Activated naive CD4-positive, alpha-beta T cell treated with anti-CD3 and anti-CD28 coated beads, Interleukin-2, amount 10 ng/mL, durations not matched to agents 7 days and 5 days (primary cell): ENCODE results near the gene SLC37A1.

Experiments used
- CTCF ChIA-PET: fragments of 350-600 bp; sonication (Branson Sonifier 250); formaldehyde crosslinking; loops from one replicate; lab custom pipeline; 2021; ENCODE audit warnings: antibody characterized with exemption; lab: Charles Lee
- DNase-seq: peaks from one replicate; pipeline ENCODE4 v3.0.0-alpha.2; 2020
- H3K27ac Mint-ChIP-seq: one replicate; pipeline ENCODE4 v1.8.0; 2021; ENCODE audit warnings: mild to moderate bottlenecking, moderate library complexity, mixed read lengths
- H3K27me3 Mint-ChIP-seq: one replicate; pipeline ENCODE4 v1.8.0; 2021; ENCODE audit warnings: mild to moderate bottlenecking, mixed read lengths
- H3K36me3 Mint-ChIP-seq: one replicate; pipeline ENCODE4 v1.8.0; 2021; ENCODE audit warnings: mixed read lengths
- H3K4me1 Mint-ChIP-seq: one replicate; pipeline ENCODE4 v1.8.0; 2021; ENCODE audit warnings: mixed read lengths
- H3K4me3 Mint-ChIP-seq: one replicate; pipeline ENCODE4 v1.8.0; 2021; ENCODE audit warnings: mild to moderate bottlenecking, moderate library complexity, mixed read lengths
- H3K9me3 Mint-ChIP-seq: one replicate; pipeline ENCODE4 v1.8.0; 2021; ENCODE audit warnings: mixed read lengths

The SLC37A1 gene

DNA sequence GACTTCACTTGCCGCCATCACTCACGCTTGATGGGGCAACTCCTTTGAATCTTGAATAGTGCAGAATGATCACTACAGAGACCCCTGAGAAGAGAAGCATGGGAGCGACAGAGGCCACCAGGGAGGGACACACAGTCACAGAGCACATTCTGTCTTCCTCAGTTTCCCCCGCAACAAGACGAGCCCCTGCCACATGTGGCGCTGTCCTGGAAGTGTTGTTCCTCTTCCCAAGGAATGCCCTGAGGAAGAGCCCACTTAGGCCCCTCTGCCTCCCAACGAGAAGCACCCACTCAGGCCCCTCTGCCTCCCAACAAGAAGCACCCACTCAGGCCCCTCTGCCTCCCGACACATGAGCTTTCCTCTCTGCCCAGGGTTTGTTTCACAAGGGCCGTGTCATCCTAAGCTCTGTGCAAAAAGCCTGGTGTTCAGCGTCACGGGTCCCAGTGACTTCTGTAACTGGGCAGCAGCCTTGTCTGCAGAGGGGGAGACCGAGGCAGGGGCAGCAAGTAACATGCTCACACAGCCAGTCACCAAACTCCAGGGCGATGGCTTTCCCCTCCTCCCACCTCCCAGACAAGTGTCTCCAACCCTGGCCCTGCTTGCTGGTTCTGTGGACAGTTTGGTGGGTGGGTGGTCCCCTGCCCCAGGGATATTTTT, 19.8 kb downstream of the SLC37A1 start:
- Mint-ChIP-seq H3K4me1 (peaks cover 42% of the 10 kb centered on the region), H3K4me3 (no peak overlapping the region), H3K36me3 (peaks cover 34% of the 10 kb centered on the region), H3K27me3 (no peaks in the 10 kb centered on the region), H3K9me3 (no peaks in the 10 kb centered on the region), H3K27ac (no peak overlapping the region)
- CTCF ChIA-PET, result no interaction called here
- DNase-seq, result peak; percentile 8

DNA sequence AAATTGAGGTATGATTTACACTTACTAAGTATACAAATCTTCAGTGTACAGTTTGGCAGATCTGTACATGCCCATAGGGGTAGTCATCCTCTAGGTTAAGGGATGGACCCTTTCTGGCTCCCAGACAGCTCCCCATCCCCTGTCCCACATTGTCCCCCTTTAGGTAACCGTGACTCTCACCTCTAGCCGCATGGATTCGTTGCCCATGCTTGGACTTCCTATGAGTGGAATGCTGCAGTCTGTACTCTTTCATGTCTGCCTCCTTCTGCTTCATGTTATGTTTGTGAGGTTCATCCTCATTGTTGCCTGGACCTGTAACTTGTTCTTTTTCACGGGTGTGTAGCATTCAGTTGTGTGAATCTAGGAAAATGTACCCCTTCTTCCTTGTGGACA, 20.3 kb downstream of the SLC37A1 start:
- Mint-ChIP-seq H3K36me3 (peaks cover 34% of the 10 kb centered on the region), H3K27ac (no peak overlapping the region), H3K27me3 (no peaks in the 10 kb centered on the region), H3K9me3 (no peaks in the 10 kb centered on the region), H3K4me1 (peaks cover 38% of the 10 kb centered on the region), H3K4me3 (peak overlapping the region; percentile 27)
- no peak for DNase-seq
- CTCF ChIA-PET, result no interaction called here

DNA sequence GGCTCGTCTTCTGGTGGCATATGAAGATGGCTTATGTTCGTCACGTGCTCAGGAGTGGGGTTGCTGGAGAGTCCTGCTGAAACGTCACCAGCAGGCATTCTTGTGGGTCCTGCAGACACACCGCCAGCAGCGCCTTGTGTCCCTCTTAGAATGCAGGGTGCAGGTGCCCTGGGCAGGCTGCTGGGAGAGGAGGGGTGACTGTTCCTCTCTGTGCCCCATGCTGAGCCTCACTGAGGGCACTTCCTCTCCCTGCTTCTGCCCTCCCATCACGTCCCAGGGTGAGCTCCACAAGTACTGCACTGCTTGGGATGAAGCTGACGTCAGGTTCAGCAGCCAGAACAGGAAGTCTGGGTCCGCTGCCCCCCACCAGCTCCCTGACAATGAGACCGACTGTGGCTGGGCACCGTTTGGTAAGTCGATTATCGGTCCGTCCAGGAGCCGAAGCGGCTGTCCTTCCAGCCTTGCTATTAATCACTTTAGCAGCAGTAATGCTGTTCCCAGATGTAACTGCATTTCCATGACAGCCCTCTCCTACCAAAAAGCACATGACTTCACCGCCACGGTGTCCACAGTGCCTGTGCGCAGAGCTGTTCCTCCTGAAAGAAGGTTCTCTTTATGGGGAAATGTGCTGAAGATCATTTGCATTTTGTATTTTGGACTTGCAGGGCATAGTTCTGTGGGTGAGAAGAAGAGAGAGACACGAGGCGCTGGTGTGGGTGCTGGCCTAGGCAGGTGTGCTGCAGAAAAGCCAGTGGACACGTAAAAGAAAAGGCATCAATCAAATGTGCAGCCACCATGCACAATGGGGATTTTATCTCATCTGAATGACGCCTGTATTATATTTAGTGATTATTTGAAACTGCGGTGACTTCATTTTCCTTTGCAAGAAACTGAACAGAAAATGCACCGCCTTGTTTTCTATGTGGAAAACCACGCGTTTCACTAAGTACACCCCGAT, 21.0 kb downstream of the SLC37A1 start:
- H3K36me3 Mint-ChIP-seq, result peaks cover 30% of the 10 kb centered on the region
- peaks cover 31% of the 10 kb centered on the region for H3K4me1 Mint-ChIP-seq
- H3K27me3 Mint-ChIP-seq, result no peaks in the 10 kb centered on the region
- no peak overlapping the region for H3K27ac Mint-ChIP-seq
- CTCF ChIA-PET, result interaction anchor here (0.8 to 1.1 kb wide), 2 partner anchors 20 to 67 kb away, joined by 3 to 5 read pairs; no protein-coding TSS in a partner anchor
- DNase-seq, result peak; percentile 31
- no peaks in the 10 kb centered on the region for H3K9me3 Mint-ChIP-seq
- peak overlapping the region; percentile 27 for H3K4me3 Mint-ChIP-seq

DNA sequence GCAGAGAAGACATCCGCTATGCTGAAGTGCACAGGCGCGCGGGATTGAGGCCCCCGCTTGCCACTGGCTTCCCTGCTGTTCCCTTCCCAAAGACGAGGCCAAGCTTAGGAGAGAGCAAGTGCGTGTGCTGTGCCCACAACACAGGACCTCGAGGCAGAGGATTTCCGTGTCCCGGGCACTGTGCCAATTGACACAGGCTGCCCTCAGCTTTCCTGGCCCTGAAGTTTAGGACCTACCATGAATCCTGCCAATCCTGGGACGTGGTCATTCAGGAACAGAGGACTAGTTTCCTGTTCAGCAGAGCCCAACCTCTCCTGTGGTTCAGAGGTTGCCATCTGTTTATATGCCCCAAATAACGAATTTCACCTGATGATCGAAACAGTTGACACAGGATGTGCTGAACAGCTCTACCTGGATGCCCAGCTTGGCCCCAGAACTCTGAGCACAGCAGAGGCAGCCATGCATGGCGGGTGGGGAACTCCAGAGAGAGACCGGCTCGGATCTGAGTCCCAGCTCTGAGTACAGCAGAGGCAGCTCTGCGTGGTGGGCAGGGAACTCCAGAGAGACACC, 22.0 kb downstream of the SLC37A1 start:
- no peaks in the 10 kb centered on the region for H3K27me3 Mint-ChIP-seq
- H3K27ac Mint-ChIP-seq, result no peak overlapping the region
- DNase-seq, result no peak
- H3K4me1 Mint-ChIP-seq, result peaks cover 21% of the 10 kb centered on the region
- peaks cover 27% of the 10 kb centered on the region for H3K36me3 Mint-ChIP-seq
- no peak overlapping the region for H3K4me3 Mint-ChIP-seq
- CTCF ChIA-PET, result interaction anchor here (0.8 to 1.9 kb wide), 7 partner anchors 8 to 225 kb away, joined by 3 to 7 read pairs (median 4); no protein-coding TSS in a partner anchor
- no peaks in the 10 kb centered on the region for H3K9me3 Mint-ChIP-seq

DNA sequence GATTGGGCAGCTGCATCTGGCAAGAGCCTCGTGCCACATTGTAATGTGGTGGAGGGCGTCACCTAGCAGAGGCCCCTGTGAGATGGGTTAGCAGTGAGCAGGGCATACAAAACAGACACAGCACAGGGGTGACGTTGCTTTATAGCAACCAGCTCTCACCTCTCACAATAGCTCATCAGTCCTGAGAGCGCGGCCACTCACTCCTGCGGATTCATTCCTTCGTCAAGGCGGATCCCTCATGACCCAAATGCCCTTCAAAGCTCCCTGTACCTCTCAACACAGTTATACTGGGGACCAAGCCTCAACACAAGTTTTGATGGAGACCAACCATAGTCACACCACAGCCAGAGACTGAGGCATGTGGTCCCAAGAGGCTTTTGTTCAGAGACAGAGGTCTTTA, 22.9 kb downstream of the SLC37A1 start:
- Mint-ChIP-seq H3K27ac (no peak overlapping the region), H3K4me1 (peaks cover 19% of the 10 kb centered on the region), H3K9me3 (no peaks in the 10 kb centered on the region), H3K27me3 (no peaks in the 10 kb centered on the region), H3K4me3 (no peak overlapping the region), H3K36me3 (peaks cover 28% of the 10 kb centered on the region)
- no peak for DNase-seq
- CTCF ChIA-PET, result interaction anchor here (0.8 to 3.0 kb wide), 8 partner anchors 9 to 278 kb away, joined by 3 to 18 read pairs (median 4); no protein-coding TSS in a partner anchor

DNA sequence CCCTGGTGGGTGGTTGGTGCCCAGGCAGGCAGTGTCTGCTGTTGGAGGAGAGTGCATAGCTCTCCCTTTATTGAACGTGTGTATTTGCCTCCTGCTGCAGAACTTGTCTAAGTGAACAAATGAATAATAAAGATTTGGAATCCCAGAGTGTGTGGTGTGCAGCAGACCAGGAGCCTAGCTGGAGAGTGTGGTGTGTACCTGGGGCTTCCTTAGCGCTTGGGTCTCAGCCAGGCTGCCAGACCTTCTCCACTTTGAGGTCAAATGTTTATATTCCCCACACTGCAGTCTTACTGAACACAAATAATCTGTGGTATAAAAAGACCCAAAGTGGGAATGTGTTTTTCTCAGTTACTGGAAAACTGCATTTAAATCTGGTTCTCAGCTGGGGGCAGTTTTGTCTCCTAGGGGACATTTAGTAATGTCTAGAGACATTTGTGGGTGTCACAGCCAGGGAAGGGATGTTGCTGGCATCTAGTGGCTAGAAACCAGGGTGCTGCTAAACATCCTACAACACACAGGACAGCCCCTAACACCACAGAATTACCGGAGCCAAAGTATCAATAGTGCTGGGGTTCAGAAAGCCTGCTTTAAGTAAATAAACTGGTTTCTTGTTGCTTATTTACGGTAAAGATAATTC, 23.6 kb downstream of the SLC37A1 start:
- H3K4me3 Mint-ChIP-seq, result no peak overlapping the region
- DNase-seq, result peak; percentile 62
- H3K9me3 Mint-ChIP-seq, result no peaks in the 10 kb centered on the region
- peak overlapping the region; percentile 24 for H3K27ac Mint-ChIP-seq
- H3K36me3 Mint-ChIP-seq, result peaks cover 27% of the 10 kb centered on the region
- peaks cover 18% of the 10 kb centered on the region for H3K4me1 Mint-ChIP-seq
- CTCF ChIA-PET, result interaction anchor here (0.9 to 3.0 kb wide), 6 partner anchors 23 to 279 kb away, joined by 3 to 18 read pairs (median 4); partner anchors contain the start of gene SLC37A1
- H3K27me3 Mint-ChIP-seq, result no peaks in the 10 kb centered on the region

DNA sequence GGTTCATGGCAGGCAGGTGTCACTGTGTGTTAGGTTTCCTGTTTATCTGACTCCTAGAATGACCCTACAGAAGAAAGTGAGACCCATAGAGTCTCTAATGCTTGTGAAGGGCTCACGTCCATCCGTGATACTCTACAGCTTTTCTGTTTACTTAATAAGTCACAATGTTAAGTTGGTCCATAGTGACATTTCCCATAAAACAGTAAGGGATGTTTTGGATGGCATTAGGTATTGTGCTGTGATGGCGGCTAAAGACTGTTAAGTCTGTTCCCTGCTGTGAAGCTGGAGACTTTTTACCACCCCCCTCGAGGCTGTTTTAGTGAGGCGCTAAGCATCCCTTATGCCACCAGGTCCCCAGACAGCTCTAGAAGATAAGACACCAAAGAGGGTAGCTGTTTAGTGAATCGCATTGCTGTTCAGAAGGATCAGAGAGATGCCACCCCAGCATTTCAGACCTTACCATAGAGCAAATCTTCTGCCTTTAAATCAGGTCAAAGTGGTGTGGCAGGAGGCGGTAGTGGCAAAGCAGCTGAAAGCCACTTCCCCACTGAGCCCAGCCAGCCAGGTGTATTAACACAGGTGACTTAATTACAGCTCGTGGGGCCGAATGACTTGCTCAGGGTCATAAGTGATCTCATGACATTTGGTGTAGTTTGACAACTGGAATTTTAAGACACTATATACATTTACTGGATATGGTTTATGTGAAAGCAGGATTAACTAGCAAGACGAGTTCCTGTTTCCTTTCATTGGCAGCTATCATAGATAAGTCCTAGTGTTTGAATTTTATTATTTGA, 25.0 kb downstream of the SLC37A1 start:
- DNase-seq, result no peak
- H3K27me3 Mint-ChIP-seq, result no peaks in the 10 kb centered on the region
- H3K4me1 Mint-ChIP-seq, result peaks cover 15% of the 10 kb centered on the region
- H3K4me3 Mint-ChIP-seq, result no peak overlapping the region
- H3K27ac Mint-ChIP-seq, result no peak overlapping the region
- CTCF ChIA-PET, result interaction anchor here (1.2 to 3.0 kb wide), 2 partner anchors 25 to 71 kb away, joined by 4 to 18 read pairs; partner anchors contain the start of gene SLC37A1
- no peaks in the 10 kb centered on the region for H3K9me3 Mint-ChIP-seq
- peaks cover 28% of the 10 kb centered on the region for H3K36me3 Mint-ChIP-seq

DNA sequence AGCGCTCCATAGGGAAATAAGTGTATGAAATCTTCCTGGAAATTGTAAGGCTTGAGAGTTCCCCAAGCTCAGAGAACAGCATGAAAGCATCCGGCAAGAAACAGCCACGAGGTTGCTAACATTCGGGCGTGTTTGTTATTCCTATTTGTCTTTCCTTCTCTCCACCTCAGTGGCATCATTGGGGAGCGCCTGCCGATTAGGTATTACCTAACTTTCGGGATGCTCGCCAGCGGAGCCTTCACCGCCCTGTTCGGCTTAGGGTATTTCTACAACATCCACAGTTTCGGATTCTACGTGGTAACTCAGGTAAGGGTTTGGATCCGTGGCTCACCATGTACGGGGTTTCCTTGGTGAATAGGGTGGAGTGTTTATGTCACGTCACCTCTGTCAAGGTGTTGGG, 25.7 kb downstream of the SLC37A1 start:
- DNase-seq, result no peak
- Mint-ChIP-seq H3K4me1 (peaks cover 9% of the 10 kb centered on the region), H3K27ac (no peak overlapping the region), H3K36me3 (peaks cover 29% of the 10 kb centered on the region), H3K27me3 (no peaks in the 10 kb centered on the region), H3K9me3 (no peaks in the 10 kb centered on the region), H3K4me3 (no peak overlapping the region)
- CTCF ChIA-PET, result interaction anchor here (3.0 kb wide), 1 partner anchor 72 kb away, joined by 18 read pairs; no protein-coding TSS in a partner anchor

DNA sequence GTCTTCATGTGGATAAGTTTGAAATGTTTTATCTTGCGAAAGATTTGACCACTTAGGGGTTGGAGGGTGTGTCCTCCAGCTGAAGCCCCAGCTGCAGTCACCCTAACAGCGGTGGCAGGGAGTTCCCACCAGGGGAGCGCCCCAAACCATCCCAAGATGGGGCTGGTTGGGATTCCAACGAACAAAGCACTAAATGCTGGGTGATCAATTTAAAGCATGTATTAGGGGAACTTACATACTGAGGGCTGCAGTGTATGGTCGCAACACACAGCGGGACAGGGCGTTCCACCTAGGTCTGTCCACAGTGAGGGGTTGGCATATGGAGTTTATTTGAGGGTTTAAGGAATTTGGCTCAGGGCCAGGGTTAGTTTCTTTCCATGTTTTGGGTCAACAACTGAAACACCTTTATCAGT, 26.3 kb downstream of the SLC37A1 start:
- Mint-ChIP-seq H3K27me3 (no peaks in the 10 kb centered on the region), H3K9me3 (no peaks in the 10 kb centered on the region), H3K4me3 (no peak overlapping the region), H3K36me3 (peaks cover 32% of the 10 kb centered on the region), H3K27ac (no peak overlapping the region), H3K4me1 (peaks cover 6% of the 10 kb centered on the region)
- DNase-seq, result no peak
- CTCF ChIA-PET, result no interaction called here

DNA sequence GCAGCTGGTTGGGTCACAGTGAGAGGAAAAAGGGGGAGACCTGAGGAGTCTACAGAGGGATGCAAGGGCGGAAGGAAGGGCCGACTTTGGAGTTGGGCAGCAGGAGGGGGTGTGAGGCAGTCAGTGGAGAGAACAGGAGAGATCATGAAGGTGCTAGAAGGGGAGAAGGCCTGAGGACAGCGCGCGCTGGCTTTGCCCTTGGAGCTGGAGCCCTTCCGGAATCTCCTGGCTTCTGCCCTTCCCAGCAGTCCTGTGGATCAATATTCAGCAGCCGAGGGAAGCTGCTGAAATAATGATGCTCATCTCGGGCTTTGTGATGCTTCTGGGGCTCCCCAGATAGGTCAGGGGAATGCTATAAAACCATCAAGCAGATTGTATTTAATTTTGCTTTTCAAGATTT, 26.7 kb downstream of the SLC37A1 start:
- peaks cover 35% of the 10 kb centered on the region for H3K36me3 Mint-ChIP-seq
- CTCF ChIA-PET, result no interaction called here

DNA sequence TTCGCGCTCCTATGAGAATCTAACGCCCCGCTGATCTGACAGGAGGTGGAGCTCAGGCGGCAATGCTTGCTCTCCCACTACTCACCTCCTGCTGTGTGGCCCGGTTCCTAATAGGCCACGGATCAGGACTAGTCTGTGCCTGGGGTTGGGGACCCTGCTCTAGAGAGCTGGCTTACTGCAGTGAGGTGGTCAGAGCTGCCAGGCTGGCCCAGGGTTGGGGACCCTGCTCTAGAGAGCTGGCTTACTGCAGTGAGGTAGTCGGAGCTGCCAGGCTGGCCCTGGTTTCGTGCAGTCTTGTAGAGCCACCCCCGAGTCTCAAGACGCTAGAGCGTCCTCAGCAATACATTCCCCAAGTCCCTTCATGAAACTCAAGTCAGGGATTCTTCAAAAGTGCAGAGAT, 27.5 kb downstream of the SLC37A1 start:
- DNase-seq, result no peak
- Mint-ChIP-seq H3K4me3 (no peak overlapping the region), H3K36me3 (peaks cover 36% of the 10 kb centered on the region), H3K27me3 (no peaks in the 10 kb centered on the region), H3K9me3 (no peaks in the 10 kb centered on the region), H3K27ac (no peak overlapping the region), H3K4me1 (peaks cover 10% of the 10 kb centered on the region)
- CTCF ChIA-PET, result no interaction called here

More for the DNA sequence above, 26.7 kb downstream of the SLC37A1 start:
- peaks cover 10% of the 10 kb centered on the region for H3K4me1 Mint-ChIP-seq
- H3K27me3 Mint-ChIP-seq, result no peaks in the 10 kb centered on the region
- H3K27ac Mint-ChIP-seq, result no peak overlapping the region
- no peaks in the 10 kb centered on the region for H3K9me3 Mint-ChIP-seq
- H3K4me3 Mint-ChIP-seq, result no peak overlapping the region
- no peak for DNase-seq

DNA sequence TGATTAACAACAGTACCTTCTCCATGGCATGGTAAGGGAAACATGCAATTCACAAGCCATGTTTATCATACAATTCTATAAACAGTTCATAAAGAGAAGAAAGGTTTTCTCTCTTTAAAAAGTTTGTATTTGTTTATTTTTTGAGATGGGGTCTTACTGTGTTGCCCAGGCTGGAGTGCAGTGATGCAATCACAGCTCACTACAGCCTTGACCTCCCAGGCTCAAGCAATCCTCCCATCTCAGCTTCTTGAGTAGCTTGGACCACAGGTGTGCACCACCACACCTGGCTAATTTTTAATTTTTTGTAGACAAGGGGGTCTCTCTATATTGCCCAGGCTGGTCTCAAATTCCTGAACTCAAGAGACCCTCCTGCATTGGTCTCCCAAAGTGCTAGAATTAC, 28.0 kb downstream of the SLC37A1 start:
- H3K9me3 Mint-ChIP-seq, result no peaks in the 10 kb centered on the region
- CTCF ChIA-PET, result no interaction called here
- H3K36me3 Mint-ChIP-seq, result peaks cover 34% of the 10 kb centered on the region
- no peak overlapping the region for H3K27ac Mint-ChIP-seq
- no peak overlapping the region for H3K4me3 Mint-ChIP-seq
- no peak for DNase-seq
- H3K27me3 Mint-ChIP-seq, result no peaks in the 10 kb centered on the region
- H3K4me1 Mint-ChIP-seq, result peaks cover 9% of the 10 kb centered on the region

DNA sequence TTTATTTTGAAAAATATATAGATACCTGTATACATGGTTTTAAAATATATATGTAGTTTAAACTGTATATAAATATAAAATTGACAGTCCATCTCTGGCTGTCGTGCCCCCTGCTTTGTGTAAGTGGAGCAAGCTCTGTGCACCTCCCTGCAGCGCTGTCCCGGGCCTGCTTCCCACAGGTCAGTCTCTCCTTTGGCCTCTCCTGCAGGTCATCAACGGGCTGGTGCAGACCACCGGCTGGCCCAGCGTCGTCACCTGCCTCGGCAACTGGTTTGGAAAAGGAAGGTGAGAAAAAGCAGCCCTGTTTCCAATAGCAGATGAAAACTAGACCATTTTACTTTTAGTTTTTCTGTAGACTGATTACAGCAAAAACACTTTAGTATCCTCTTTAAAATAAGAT, 28.5 kb downstream of the SLC37A1 start:
- no peaks in the 10 kb centered on the region for H3K27me3 Mint-ChIP-seq
- CTCF ChIA-PET, result interaction anchor here (0.7 kb wide), 1 partner anchor 17 kb away, joined by 3 read pairs; no protein-coding TSS in a partner anchor
- no peak overlapping the region for H3K27ac Mint-ChIP-seq
- no peaks in the 10 kb centered on the region for H3K9me3 Mint-ChIP-seq
- DNase-seq, result no peak
- H3K36me3 Mint-ChIP-seq, result peaks cover 32% of the 10 kb centered on the region
- no peak overlapping the region for H3K4me3 Mint-ChIP-seq
- H3K4me1 Mint-ChIP-seq, result peaks cover 9% of the 10 kb centered on the region
